GM12878 (cell line): ENCODE measurements around the gene UROC1. TPM values are rescaled to one million over a fixed set of nuclear protein-coding genes. Genes with fewer than 3 reads are reported as not detected.

Experiments used
- ATAC-seq: fragments of 200-7000 bp; cut with Tn5 transposase; 3 replicates; pipeline ENCODE4 v1.9.1; 2020; ENCODE audit warnings: mild to moderate bottlenecking, moderate library complexity
- BruUV-seq: library from RNA; stranded (reverse); fragments of 400-500 nt; replicated peaks from 2 replicates; lab custom pipeline; 2021; lab: Mats Ljungman, UMichigan
- CTCF ChIA-PET: fragments of 300-600 bp; sonication (Branson Sonifier 250); formaldehyde crosslinking; extraction: SDS; loops from one replicate; lab custom pipeline; 2021; ENCODE audit warnings: inconsistent platforms; lab: Yijun Ruan, JAX
- POLR2A ChIA-PET: fragments of 350-600 bp; formaldehyde crosslinking; extraction: SDS; loops from one replicate; lab custom pipeline; 2021; ENCODE audit warnings: inconsistent platforms; lab: Charles Lee
- RAD21 ChIA-PET: fragments of 300-600 bp; sonication (Branson Sonifier 250); formaldehyde crosslinking; loops from one replicate; lab custom pipeline; 2023; ENCODE audit warnings: antibody characterized with exemption; ENCODE audit not compliant: unreplicated experiment; lab: Charles Lee
- SMC1A ChIA-PET: fragments of 300-600 bp; sonication (Branson Sonifier 250); formaldehyde crosslinking; loops from one replicate; lab custom pipeline; 2023; ENCODE audit not compliant: unreplicated experiment, uncharacterized antibody; lab: Charles Lee
- DNase-seq: peaks from one replicate; pipeline ENCODE4 v3.0.0-alpha.2; 2011; ENCODE audit warnings: low read depth, low spot score
- FAIRE-seq: peaks from 3 replicates; lab custom pipeline; 2011; peaks lifted over from hg19 to GRCh38; lab: Jason Lieb, UNC
- H2AFZ ChIP-seq: 2 replicates; pipeline ENCODE4 v1.6.0; 2011; ENCODE audit warnings: low read depth, low read length, control low read depth; ENCODE audit not compliant: control insufficient read depth
- H3K27ac ChIP-seq: 2 replicates; pipeline ENCODE4 v1.5.1; 2011; ENCODE audit warnings: control low read depth; ENCODE audit not compliant: control insufficient read depth, insufficient read depth
- H3K27me3 ChIP-seq, 2 experiments: replicated peaks in 1 of 2; 2 replicates each; pipeline versions ENCODE4 v1.6.0 to v1.6.1; 2011; ENCODE audit warnings: low read length in 1 of 2; ENCODE audit not compliant: control insufficient read depth in 2 of 2, insufficient read depth in 2 of 2
- H3K36me3 ChIP-seq, 2 experiments: 2 replicates each; pipeline ENCODE4 v1.5.1; 2011; ENCODE audit warnings: low read length in 1 of 2; ENCODE audit not compliant: control insufficient read depth in 2 of 2, insufficient read depth in 2 of 2
- H3K4me1 ChIP-seq: 2 replicates; pipeline ENCODE4 v1.6.1; 2011; ENCODE audit warnings: mild to moderate bottlenecking, low read length, moderate library complexity, mixed read lengths; ENCODE audit not compliant: control insufficient read depth, insufficient read depth
- H3K4me2 ChIP-seq: 2 replicates; pipeline ENCODE4 v1.6.0; 2011; ENCODE audit warnings: control low read depth; ENCODE audit not compliant: control insufficient read depth, insufficient read depth
- H3K4me3 ChIP-seq: fragments of 200-600 bp; sonication (generic); 2 replicates; pipeline ENCODE4 v1.5.1; 2016
- H3K79me2 ChIP-seq: 2 replicates; pipeline ENCODE4 v1.6.0; 2011; ENCODE audit warnings: low read length; ENCODE audit not compliant: control insufficient read depth, insufficient read depth
- H3K9ac ChIP-seq: 2 replicates; pipeline ENCODE4 v1.8.0; 2011; ENCODE audit warnings: low read length, control low read depth, mixed read lengths; ENCODE audit not compliant: control insufficient read depth, insufficient read depth
- H3K9me3 ChIP-seq: replicated peaks from 3 replicates; pipeline ENCODE4 v1.5.1; 2011; ENCODE audit warnings: mild to moderate bottlenecking, low read length; ENCODE audit not compliant: control insufficient read depth, insufficient read depth
- H4K20me1 ChIP-seq: 2 replicates; pipeline ENCODE4 v1.6.0; 2011; ENCODE audit not compliant: control insufficient read depth, insufficient read depth
- BACH1 ChIP-seq: fragments of 450-650 bp; IDR thresholded peaks from 2 replicates; pipeline ENCODE4 v1.6.1; 2017; ENCODE audit warnings: mild to moderate bottlenecking, borderline replicate concordance
- GABPA ChIP-seq: IDR thresholded peaks from 2 replicates; pipeline ENCODE4 v1.6.1; 2014; ENCODE audit warnings: antibody characterized with exemption, low read depth, mild to moderate bottlenecking, inconsistent platforms
- HDAC6 ChIP-seq: fragments of 200-600 bp; sonication (generic); IDR thresholded peaks from one replicate; pipeline ENCODE4 v1.8.0; 2017; ENCODE audit warnings: antibody characterized with exemption; ENCODE audit not compliant: unreplicated experiment
- MTA2 ChIP-seq: fragments of 450-650 bp; IDR thresholded peaks from 2 replicates; pipeline ENCODE4 v1.6.1; 2016; ENCODE audit warnings: low read depth, mild to moderate bottlenecking, moderate library complexity
- MYB ChIP-seq: fragments of 150-350 bp; IDR thresholded peaks from 2 replicates; pipeline ENCODE4 v1.6.1; 2014; ENCODE audit warnings: mild to moderate bottlenecking, low read depth, low read length, borderline replicate concordance
- NFIC ChIP-seq: IDR thresholded peaks from 2 replicates; pipeline ENCODE4 v1.6.1; 2012; ENCODE audit warnings: low read depth, mild to moderate bottlenecking, inconsistent platforms, low read length, moderate library complexity
- RUNX3 ChIP-seq: IDR thresholded peaks from 2 replicates; pipeline ENCODE4 v1.6.1; 2012; ENCODE audit warnings: low read length, inconsistent platforms
- TARDBP ChIP-seq: IDR thresholded peaks from 2 replicates; pipeline ENCODE4 v1.6.1; 2016; ENCODE audit warnings: borderline replicate concordance
- YBX1 ChIP-seq: fragments of 450-650 bp; IDR thresholded peaks from 2 replicates; pipeline ENCODE4 v1.6.1; 2016; ENCODE audit warnings: antibody characterized with exemption
- WGBS: methylation state at CpG from one replicate; pipeline ENCODE4 v1.1.6; 2016; ENCODE audit warnings: low lambda C conversion rate; ENCODE audit not compliant: insufficient replicate concordance, insufficient coverage; ENCODE audit errors: missing lambda C conversion rate; 5-methylcytosine and 5-hydroxymethylcytosine counted together
- in situ Hi-C: fragments of 300-500 bp; cut with MboI; formaldehyde crosslinking; loops from 9 replicates; pipeline ENCODE4 v1.14.3; 2018; ENCODE audit warnings: mixed read lengths
- intact Hi-C: fragments of 100-400 bp; cut with micrococcal nuclease; formaldehyde crosslinking; loops from one replicate; pipeline ENCODE4 v1.14.2; 2022; ENCODE audit not compliant: unreplicated experiment
- polyA plus RNA-seq, 11 experiments: library from polyadenylated mRNA; depleted of rRNA in 4 of 11; unstranded in 6 of 11; stranded (reverse) in 5 of 11; fragments of >200 nt; fragmentation: Nextera tagmentation in 4 of 11; fragmentation: Illumina TruSeq in 1 of 11; extraction: Ambion mirVana in 4 of 11; extraction: Trizol in 1 of 11; gene quantifications; 1 replicate in 1 of 11; 2 replicates in 10 of 11; pipeline versions ENCODE4 v1.2.1 to v1.2.3, GENCODE V29; 2011 to 2016; ENCODE audit warnings: inconsistent platforms in 2 of 11, missing spikeins in 2 of 11, low read depth in 1 of 11
- total RNA-seq, 4 experiments: library from RNA; depleted of rRNA in 3 of 4; stranded (reverse); fragments of >200 nt in 3 of 4; fragmentation: Illumina TruSeq in 1 of 4; extraction: Trizol in 1 of 4; gene quantifications; 2 replicates each; pipeline versions ENCODE4 v1.2.1 to v1.2.3, GENCODE V29; 2013 to 2021
- TF ChIP-seq, protein P1 (sequence below): fragments of 450-650 bp; formaldehyde crosslinking; IDR thresholded peaks from 2 replicates; pipeline ENCODE4 v1.5.0; 2022; ENCODE audit warnings: mild to moderate bottlenecking, missing genetic modification characterization
- TF ChIP-seq, protein P2 (sequence below): fragments of 450-650 bp; IDR thresholded peaks from 2 replicates; pipeline ENCODE4 v1.6.1; 2018; ENCODE audit warnings: mild to moderate bottlenecking, low read depth, moderate library complexity; ENCODE audit not compliant: partially characterized antibody
- TF ChIP-seq, protein P3 (sequence below): IDR thresholded peaks from 2 replicates; pipeline ENCODE4 v1.6.1; 2011; ENCODE audit warnings: low read depth, low read length, improper control_type of control experiment, borderline replicate concordance
- TF ChIP-seq, protein P4 (sequence below): IDR thresholded peaks from 2 replicates; pipeline ENCODE4 v1.6.1; 2012; ENCODE audit warnings: low read length, inconsistent platforms

The UROC1 gene
- total and polyA plus RNA-seq, 10 of the 15 experiments (the other 5 are each of a cell fraction or from before 2014, with no cell fraction given): 0.04 TPM; not detected in 9

DNA sequence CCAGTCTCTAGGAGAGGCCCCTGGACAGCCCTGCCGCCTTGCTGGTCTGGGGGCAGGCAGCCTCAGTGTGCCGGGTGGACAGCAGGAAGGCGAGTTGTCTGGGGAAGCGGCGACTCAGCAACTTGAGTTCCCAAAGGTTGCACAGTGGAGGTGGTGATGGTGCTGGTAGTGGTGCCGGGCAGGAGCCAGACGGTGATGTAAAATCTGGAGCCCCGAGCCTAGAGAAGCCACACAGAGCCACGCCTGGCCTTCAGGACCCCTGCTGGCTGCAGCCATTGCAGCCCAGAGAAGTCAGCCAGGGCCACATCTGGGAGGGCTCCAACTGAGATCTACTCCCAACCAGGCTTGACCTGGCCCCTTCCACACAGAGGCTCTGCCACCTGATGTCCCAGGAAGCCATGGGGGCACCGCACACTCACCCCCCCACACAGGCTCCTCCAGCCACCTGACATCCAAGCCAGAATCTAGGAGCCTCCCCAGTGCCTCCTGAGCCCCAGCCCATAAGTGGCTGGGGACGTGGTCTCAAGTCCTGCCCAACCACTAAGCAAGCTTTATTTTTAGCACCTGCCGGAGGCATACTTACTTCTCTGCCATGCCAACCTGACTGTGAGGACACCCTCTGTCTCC is 32.4 kb upstream of the UROC1 start:
- Histone ChIP-seq H3K4me3 (no peak overlapping the region), H3K4me1 (no peaks in the 10 kb centered on the region), H3K9me3 (no peaks in the 10 kb centered on the region), H2AFZ (no peak overlapping the region), H3K36me3 (no peaks in the 10 kb centered on the region), H3K9ac (no peak overlapping the region), H3K79me2 (no peaks in the 10 kb centered on the region), H4K20me1 (no peaks in the 10 kb centered on the region), H3K27ac (no peak overlapping the region), H3K4me2 (no peak overlapping the region), H3K27me3 (peaks cover 3 to 10% of the 10 kb centered on the region in 2 experiments; a peak in 3 of 4 replicates)
- ChIA-PET POLR2A (no interaction called here), RAD21 (no interaction called here), SMC1A (interaction anchor here (1.0 kb wide), 1 partner anchor 12 kb away, joined by 3 read pairs; no protein-coding TSS in a partner anchor), CTCF (no interaction called here)
- no TSS peak for BruUV-seq
- ATAC-seq (no peak), DNase-seq (no peak), FAIRE-seq (no peak)
- intact Hi-C loops: no loop called here
- 25% methylated on average over 11 of the region's 12 CpGs for WGBS
- in situ Hi-C loops: no loop called here
- no peak for TF ChIP-seq HDAC6
- TF ChIP-seq, protein P1, sequence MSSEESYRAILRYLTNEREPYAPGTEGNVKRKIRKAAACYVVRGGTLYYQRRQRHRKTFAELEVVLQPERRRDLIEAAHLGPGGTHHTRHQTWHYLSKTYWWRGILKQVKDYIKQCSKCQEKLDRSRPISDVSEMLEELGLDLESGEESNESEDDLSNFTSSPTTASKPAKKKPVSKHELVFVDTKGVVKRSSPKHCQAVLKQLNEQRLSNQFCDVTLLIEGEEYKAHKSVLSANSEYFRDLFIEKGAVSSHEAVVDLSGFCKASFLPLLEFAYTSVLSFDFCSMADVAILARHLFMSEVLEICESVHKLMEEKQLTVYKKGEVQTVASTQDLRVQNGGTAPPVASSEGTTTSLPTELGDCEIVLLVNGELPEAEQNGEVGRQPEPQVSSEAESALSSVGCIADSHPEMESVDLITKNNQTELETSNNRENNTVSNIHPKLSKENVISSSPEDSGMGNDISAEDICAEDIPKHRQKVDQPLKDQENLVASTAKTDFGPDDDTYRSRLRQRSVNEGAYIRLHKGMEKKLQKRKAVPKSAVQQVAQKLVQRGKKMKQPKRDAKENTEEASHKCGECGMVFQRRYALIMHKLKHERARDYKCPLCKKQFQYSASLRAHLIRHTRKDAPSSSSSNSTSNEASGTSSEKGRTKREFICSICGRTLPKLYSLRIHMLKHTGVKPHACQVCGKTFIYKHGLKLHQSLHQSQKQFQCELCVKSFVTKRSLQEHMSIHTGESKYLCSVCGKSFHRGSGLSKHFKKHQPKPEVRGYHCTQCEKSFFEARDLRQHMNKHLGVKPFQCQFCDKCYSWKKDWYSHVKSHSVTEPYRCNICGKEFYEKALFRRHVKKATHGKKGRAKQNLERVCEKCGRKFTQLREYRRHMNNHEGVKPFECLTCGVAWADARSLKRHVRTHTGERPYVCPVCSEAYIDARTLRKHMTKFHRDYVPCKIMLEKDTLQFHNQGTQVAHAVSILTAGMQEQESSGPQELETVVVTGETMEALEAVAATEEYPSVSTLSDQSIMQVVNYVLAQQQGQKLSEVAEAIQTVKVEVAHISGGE: no peak
- no peak for TF ChIP-seq MYB
- TF ChIP-seq NFIC: no peak
- no peak for TF ChIP-seq YBX1
- TF ChIP-seq, protein P2, sequence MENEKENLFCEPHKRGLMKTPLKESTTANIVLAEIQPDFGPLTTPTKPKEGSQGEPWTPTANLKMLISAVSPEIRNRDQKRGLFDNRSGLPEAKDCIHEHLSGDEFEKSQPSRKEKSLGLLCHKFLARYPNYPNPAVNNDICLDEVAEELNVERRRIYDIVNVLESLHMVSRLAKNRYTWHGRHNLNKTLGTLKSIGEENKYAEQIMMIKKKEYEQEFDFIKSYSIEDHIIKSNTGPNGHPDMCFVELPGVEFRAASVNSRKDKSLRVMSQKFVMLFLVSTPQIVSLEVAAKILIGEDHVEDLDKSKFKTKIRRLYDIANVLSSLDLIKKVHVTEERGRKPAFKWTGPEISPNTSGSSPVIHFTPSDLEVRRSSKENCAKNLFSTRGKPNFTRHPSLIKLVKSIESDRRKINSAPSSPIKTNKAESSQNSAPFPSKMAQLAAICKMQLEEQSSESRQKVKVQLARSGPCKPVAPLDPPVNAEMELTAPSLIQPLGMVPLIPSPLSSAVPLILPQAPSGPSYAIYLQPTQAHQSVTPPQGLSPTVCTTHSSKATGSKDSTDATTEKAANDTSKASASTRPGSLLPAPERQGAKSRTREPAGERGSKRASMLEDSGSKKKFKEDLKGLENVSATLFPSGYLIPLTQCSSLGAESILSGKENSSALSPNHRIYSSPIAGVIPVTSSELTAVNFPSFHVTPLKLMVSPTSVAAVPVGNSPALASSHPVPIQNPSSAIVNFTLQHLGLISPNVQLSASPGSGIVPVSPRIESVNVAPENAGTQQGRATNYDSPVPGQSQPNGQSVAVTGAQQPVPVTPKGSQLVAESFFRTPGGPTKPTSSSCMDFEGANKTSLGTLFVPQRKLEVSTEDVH: no peak
- no peak for TF ChIP-seq BACH1
- no peak for TF ChIP-seq RUNX3
- TF ChIP-seq, protein P3, sequence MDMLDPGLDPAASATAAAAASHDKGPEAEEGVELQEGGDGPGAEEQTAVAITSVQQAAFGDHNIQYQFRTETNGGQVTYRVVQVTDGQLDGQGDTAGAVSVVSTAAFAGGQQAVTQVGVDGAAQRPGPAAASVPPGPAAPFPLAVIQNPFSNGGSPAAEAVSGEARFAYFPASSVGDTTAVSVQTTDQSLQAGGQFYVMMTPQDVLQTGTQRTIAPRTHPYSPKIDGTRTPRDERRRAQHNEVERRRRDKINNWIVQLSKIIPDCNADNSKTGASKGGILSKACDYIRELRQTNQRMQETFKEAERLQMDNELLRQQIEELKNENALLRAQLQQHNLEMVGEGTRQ: no peak
- no peak for TF ChIP-seq TARDBP
- no peak for TF ChIP-seq MTA2
- TF ChIP-seq GABPA: no peak
- TF ChIP-seq, protein P4, sequence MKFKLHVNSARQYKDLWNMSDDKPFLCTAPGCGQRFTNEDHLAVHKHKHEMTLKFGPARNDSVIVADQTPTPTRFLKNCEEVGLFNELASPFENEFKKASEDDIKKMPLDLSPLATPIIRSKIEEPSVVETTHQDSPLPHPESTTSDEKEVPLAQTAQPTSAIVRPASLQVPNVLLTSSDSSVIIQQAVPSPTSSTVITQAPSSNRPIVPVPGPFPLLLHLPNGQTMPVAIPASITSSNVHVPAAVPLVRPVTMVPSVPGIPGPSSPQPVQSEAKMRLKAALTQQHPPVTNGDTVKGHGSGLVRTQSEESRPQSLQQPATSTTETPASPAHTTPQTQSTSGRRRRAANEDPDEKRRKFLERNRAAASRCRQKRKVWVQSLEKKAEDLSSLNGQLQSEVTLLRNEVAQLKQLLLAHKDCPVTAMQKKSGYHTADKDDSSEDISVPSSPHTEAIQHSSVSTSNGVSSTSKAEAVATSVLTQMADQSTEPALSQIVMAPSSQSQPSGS: no peak
